BE2C (cell line): ENCODE data around the gene ATP7B.
A peak's percentile ranks its signal among the peaks of the same experiment; 100 is the strongest.

Source experiments
- DNase-seq: peaks from one replicate; pipeline ENCODE4 v3.0.0-alpha.2; 2020
- H3K27me3 ChIP-seq: fragments of 250-450 bp; sonication (Bioruptor Pico); 2 replicates; pipeline ENCODE4 v1.5.1; 2020; ENCODE audit warnings: mild to moderate bottlenecking
- H3K36me3 ChIP-seq: fragments of 250-450 bp; sonication (Bioruptor Pico); 2 replicates; pipeline ENCODE4 v1.5.1; 2020; ENCODE audit warnings: mild to moderate bottlenecking
- H3K4me1 ChIP-seq: fragments of 250-450 bp; sonication (Bioruptor Pico); 2 replicates; pipeline ENCODE4 v1.5.1; 2020
- H3K4me3 ChIP-seq: 2 replicates; pipeline ENCODE4 v1.5.1; 2011; ENCODE audit warnings: low read depth, low read length
- H3K9me3 ChIP-seq: fragments of 250-450 bp; sonication (Bioruptor Pico); 2 replicates; pipeline ENCODE4 v1.5.1; 2020
- TF ChIP-seq, protein P1 (sequence below): IDR thresholded peaks from 2 replicates; pipeline ENCODE4 v1.5.1; 2012; ENCODE audit warnings: mild to moderate bottlenecking, low read depth, low read length

The ATP7B gene

DNA sequence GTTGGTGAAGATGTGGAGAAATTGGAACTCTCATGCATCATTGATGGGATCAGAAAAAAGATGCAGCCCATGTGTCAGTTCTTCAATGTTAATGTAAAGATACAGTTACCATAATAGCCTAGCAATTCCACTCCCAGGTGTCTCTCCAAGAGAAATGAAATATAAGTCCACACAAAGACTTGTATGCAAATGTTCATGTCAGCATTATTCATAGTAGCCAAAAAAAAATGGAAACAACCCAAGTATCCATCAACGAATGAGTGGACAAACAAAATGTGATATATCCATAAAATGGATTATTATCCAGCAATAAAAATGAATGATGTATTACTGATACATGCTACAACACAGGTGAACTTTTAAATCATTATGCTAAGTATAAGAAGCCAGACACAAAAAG, 110.8 kb downstream of the ATP7B start:
- H3K36me3 ChIP-seq: no peaks in the 10 kb centered on the region
- no peaks in the 10 kb centered on the region for H3K27me3 ChIP-seq
- TF ChIP-seq, protein P1, sequence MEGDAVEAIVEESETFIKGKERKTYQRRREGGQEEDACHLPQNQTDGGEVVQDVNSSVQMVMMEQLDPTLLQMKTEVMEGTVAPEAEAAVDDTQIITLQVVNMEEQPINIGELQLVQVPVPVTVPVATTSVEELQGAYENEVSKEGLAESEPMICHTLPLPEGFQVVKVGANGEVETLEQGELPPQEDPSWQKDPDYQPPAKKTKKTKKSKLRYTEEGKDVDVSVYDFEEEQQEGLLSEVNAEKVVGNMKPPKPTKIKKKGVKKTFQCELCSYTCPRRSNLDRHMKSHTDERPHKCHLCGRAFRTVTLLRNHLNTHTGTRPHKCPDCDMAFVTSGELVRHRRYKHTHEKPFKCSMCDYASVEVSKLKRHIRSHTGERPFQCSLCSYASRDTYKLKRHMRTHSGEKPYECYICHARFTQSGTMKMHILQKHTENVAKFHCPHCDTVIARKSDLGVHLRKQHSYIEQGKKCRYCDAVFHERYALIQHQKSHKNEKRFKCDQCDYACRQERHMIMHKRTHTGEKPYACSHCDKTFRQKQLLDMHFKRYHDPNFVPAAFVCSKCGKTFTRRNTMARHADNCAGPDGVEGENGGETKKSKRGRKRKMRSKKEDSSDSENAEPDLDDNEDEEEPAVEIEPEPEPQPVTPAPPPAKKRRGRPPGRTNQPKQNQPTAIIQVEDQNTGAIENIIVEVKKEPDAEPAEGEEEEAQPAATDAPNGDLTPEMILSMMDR: no peak
- no peaks in the 10 kb centered on the region for H3K4me1 ChIP-seq
- DNase-seq: no peak
- no peak overlapping the region for H3K4me3 ChIP-seq
- H3K9me3 ChIP-seq: no peaks in the 10 kb centered on the region

DNA sequence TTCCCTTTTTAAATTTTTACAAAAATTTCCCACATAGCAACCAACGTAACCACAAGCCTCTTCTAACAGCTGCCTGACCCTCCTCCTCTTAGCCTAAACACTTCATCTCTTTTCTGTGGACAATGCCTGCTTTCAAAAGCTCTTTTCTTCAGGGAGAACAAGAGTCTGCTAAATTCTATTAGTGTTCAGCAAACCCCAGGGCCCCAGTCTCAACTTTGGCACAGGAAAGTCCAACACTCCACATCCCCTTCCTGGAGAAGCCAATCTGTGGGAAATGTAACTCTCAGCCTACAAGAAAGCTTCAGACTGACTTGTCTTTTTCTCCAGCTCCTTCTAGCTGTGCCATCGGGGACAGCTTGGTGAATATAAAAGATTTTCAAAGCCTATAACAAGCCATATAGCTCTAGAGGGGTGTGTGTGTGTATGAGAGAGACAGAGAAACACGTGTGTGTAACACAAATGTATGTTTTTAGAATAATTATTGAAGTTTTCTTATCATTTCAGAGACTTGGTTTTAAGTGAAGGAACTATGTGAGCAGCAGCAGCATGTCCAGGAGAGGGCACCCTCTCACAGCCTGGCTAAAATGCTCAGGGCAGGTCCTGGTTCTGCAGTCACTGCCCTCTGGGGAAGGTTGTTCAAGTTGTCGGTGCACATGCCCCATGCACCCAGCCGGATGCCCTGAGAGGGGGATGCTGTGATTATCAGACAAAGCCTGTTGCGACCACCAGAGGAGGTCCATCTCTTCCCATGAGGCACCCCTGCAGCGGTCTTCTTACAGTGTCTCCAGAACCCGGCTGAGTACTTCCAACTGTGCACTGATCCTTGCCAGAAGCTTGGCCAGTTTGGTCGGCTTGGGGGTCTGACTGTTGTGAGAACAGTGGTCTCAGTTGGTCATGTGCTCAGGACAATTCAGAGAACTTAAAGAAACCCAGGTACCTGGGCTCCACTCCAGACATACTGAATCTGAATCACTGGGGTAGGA, 115.1 kb downstream of the ATP7B start:
- no peak overlapping the region for H3K4me3 ChIP-seq
- H3K27me3 ChIP-seq: no peaks in the 10 kb centered on the region
- H3K36me3 ChIP-seq: no peaks in the 10 kb centered on the region
- peaks cover 4% of the 10 kb centered on the region for H3K4me1 ChIP-seq
- DNase-seq: peak; percentile 70
- TF ChIP-seq, protein P1: peak; percentile 89
- no peaks in the 10 kb centered on the region for H3K9me3 ChIP-seq

DNA sequence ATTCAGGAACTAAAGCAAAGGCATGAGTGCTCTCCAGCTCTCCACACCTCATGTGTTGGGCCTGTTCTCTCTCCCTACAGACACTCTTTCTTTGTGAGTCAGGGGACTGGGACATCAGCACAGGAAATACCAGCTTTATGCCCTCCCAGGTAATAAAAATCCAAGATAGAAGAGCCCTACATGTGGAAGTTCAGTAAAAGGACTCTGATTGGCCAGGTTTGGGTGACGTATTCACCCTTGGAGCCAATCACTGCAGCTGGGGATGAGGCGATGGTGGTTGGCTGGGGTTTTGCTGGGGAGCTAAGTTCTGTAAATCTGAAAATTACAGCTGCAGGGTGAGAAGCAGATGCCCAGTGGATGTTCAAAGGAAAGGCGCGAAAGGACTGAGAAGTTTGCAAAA, 117.0 kb downstream of the ATP7B start:
- TF ChIP-seq, protein P1: no peak
- DNase-seq: peak; percentile 61
- H3K9me3 ChIP-seq: no peaks in the 10 kb centered on the region
- peaks cover 4% of the 10 kb centered on the region for H3K4me1 ChIP-seq
- no peaks in the 10 kb centered on the region for H3K36me3 ChIP-seq
- H3K27me3 ChIP-seq: no peaks in the 10 kb centered on the region
- peak overlapping the region; percentile 32 for H3K4me3 ChIP-seq

DNA sequence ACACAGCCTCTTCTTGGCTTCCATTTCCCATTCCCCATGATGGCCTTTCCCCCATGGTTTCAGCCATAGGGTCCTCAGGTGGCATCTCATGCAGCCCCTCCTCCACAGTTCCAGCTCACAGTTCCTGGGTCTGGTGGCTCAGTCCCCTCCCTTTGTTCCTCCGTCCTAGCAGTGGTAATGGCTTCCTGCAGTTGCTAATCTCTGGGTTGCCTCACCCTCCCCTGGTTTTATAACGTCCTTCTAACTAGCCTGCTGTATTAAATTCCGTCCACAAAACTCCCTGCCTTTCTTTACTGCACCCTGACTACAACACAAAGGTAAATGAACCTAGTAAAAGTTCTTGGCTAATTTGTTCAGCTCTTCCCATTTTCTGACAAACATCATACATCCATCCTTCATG, 118.6 kb downstream of the ATP7B start:
- TF ChIP-seq, protein P1: no peak
- peaks cover 4% of the 10 kb centered on the region for H3K4me1 ChIP-seq
- DNase-seq: no peak
- no peaks in the 10 kb centered on the region for H3K36me3 ChIP-seq
- H3K4me3 ChIP-seq: no peak overlapping the region
- H3K27me3 ChIP-seq: no peaks in the 10 kb centered on the region
- H3K9me3 ChIP-seq: no peaks in the 10 kb centered on the region

DNA sequence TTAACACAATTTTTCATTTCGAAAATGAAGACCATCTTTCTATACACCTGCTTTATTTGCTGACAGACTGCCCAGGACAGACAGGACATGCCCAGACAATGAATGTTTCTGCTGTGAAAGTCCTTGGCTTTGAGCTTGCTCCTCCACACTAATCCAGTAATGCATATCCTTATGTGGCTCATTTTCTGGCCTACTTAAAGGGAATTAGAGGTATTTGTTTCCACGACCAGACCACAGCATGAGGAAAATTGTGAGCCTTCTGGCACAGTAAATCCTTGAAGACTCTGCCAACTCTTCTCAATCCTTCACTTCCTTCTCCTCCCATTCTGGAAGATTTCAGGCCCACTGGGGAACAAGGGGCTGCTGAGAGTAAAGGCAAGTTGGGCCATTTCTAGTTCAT, 123.8 kb downstream of the ATP7B start:
- TF ChIP-seq, protein P1: no peak
- no peaks in the 10 kb centered on the region for H3K36me3 ChIP-seq
- no peaks in the 10 kb centered on the region for H3K9me3 ChIP-seq
- H3K4me3 ChIP-seq: no peak overlapping the region
- no peak for DNase-seq
- H3K4me1 ChIP-seq: no peaks in the 10 kb centered on the region
- H3K27me3 ChIP-seq: no peaks in the 10 kb centered on the region

DNA sequence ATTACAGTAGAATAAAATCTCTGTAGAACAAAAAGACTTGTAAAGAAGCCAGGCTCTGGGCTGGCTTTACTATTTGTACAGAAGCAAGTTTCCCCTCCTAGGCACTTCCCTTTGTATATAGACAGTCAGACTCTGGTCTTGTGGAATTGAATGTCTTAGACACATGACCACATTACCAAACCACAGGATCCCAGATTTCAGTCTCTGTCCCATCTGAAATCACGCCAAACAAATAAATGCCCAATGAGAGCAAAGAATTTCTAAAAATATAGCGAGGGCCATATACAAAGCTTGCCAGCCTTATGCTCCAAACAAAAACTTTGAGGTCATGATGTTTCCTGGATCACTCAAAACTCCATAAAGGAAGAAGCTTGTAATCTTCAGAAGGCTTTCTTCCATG, 125.6 kb downstream of the ATP7B start:
- Histone ChIP-seq H3K4me3 (no peak overlapping the region), H3K4me1 (no peaks in the 10 kb centered on the region), H3K36me3 (no peaks in the 10 kb centered on the region), H3K27me3 (no peaks in the 10 kb centered on the region), H3K9me3 (no peaks in the 10 kb centered on the region)
- TF ChIP-seq, protein P1: no peak
- DNase-seq: no peak
